CD4-positive, alpha-beta memory T cell (primary cell): ENCODE data around the gene KCNK7. TPM values are rescaled to one million over a fixed set of nuclear protein-coding genes. Genes with fewer than 3 reads are reported as not detected.

ENCODE experiments used
- CTCF ChIA-PET: fragments of 350-600 bp; sonication (Branson Sonifier 250); formaldehyde crosslinking; loops from one replicate; lab custom pipeline; 2021; ENCODE audit warnings: inconsistent platforms; ENCODE audit not compliant: partially characterized antibody; lab: Charles Lee
- POLR2A ChIA-PET: fragments of 350-600 bp; sonication (Branson Sonifier 250); formaldehyde crosslinking; loops from one replicate; lab custom pipeline; 2021; ENCODE audit not compliant: partially characterized antibody; lab: Charles Lee
- DNase-seq, 5 donors: peaks; one replicate each; pipeline versions ENCODE4 v3.0.0 to v3.0.0-alpha.2; 2020 to 2022; ENCODE audit warnings: mixed read lengths in 1 of 5
- H3K27ac ChIP-seq: one replicate; pipeline ENCODE4 v1.7.0; 2013; ENCODE audit warnings: low read depth, low read length
- H3K27me3 ChIP-seq: 2 replicates; pipeline ENCODE4 v1.7.0; 2013; ENCODE audit warnings: mild to moderate bottlenecking, low read length, moderate library complexity; ENCODE audit not compliant: insufficient read depth
- H3K36me3 ChIP-seq: 2 replicates; pipeline ENCODE4 v1.7.0; 2013; ENCODE audit warnings: mild to moderate bottlenecking, low read length, moderate library complexity; ENCODE audit not compliant: insufficient read depth
- H3K4me1 ChIP-seq: 2 replicates; pipeline ENCODE4 v1.7.0; 2013; ENCODE audit warnings: mild to moderate bottlenecking, low read length, moderate library complexity; ENCODE audit not compliant: insufficient read depth
- H3K4me3 ChIP-seq, 2 donors: one replicate each; pipeline ENCODE4 v1.7.0; 2013; ENCODE audit warnings: low read length in 2 of 2, mild to moderate bottlenecking in 1 of 2
- H3K9me3 ChIP-seq, 2 donors: one replicate each; pipeline ENCODE4 v1.7.0; 2013; ENCODE audit warnings: low read length in 2 of 2, control low read depth in 1 of 2; ENCODE audit not compliant: control insufficient read depth in 1 of 2
- H3K27ac Mint-ChIP-seq, 7 donors: one replicate each; pipeline ENCODE4 v1.8.0; 2020 to 2021; ENCODE audit warnings: mixed read lengths in 7 of 7, mild to moderate bottlenecking in 6 of 7, inconsistent platforms in 3 of 7, moderate library complexity in 3 of 7
- H3K27me3 Mint-ChIP-seq, 2 donors: one replicate each; pipeline ENCODE4 v1.8.0; 2020 to 2021; ENCODE audit warnings: mixed read lengths in 2 of 2
- H3K36me3 Mint-ChIP-seq, 2 donors: one replicate each; pipeline ENCODE4 v1.8.0; 2020 to 2021; ENCODE audit warnings: mixed read lengths in 2 of 2, inconsistent platforms in 1 of 2, mild to moderate bottlenecking in 1 of 2
- H3K4me1 Mint-ChIP-seq, 4 donors: one replicate each; pipeline ENCODE4 v1.8.0; 2020 to 2021; ENCODE audit warnings: mixed read lengths in 4 of 4, mild to moderate bottlenecking in 1 of 4
- H3K4me3 Mint-ChIP-seq, 8 donors: one replicate each; pipeline ENCODE4 v1.8.0; 2020 to 2021; ENCODE audit warnings: mixed read lengths in 8 of 8, mild to moderate bottlenecking in 7 of 8, moderate library complexity in 6 of 8, inconsistent platforms in 3 of 8
- H3K9me3 Mint-ChIP-seq, 8 donors: one replicate each; pipeline ENCODE4 v1.8.0; 2020 to 2021; ENCODE audit warnings: mixed read lengths in 8 of 8, mild to moderate bottlenecking in 5 of 8, inconsistent platforms in 3 of 8, moderate library complexity in 1 of 8
- intact Hi-C: fragments of 100-400 bp; cut with micrococcal nuclease; formaldehyde crosslinking; loops from one replicate; pipeline ENCODE4 v1.15.1; 2023
- polyA plus RNA-seq, 2 donors: library from polyadenylated mRNA; unstranded; fragments of 300-500 nt; fragmentation: Illumina TruSeq; gene quantifications; one replicate each; pipeline ENCODE4 v1.2.3, GENCODE V29; 2021
- total RNA-seq, 2 experiments: library from RNA; stranded (reverse); gene quantifications; one replicate each; pipeline ENCODE4 v1.2.3, GENCODE V29; 2021

KCNK7 gene
- total and polyA plus RNA-seq, 4 experiments from 2014 or later, result 1.2 to 2.7 (median 1.6) TPM; not detected in 1

DNA sequence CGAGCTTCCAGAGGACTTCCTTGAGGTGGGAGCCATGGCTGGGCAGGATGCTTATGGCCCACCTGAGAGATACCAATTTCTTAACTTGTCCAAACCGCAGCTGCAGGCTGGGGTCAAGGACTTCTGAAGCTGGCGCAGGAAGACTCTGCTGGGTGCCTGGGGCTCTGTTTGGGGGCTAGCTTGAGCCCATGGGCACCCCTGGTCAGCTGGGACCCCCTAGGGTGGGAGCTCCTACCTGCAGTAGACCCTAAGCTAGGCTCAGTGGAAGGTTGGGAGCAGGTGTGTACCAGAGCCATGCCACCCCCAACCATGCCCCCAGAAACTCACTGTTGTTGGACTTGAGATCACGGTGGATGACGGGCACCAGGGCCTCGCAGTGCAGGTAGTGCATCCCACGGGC, 17.1 kb upstream of the KCNK7 start:
- H3K36me3 Mint-ChIP-seq, result peaks cover 23 to 58% of the 10 kb centered on the region in 2 donors
- Histone ChIP-seq H3K27me3 (no peaks in the 10 kb centered on the region), H3K4me3 (peak overlapping the region; percentile 74 to 96), H3K36me3 (peaks cover 8% of the 10 kb centered on the region), H3K4me1 (peaks cover 55% of the 10 kb centered on the region), H3K9me3 (no peaks in the 10 kb centered on the region), H3K27ac (peak overlapping the region; percentile 96)
- H3K4me1 Mint-ChIP-seq, result peaks cover 30 to 83% (median 53%) of the 10 kb centered on the region in 4 donors
- no peak for DNase-seq
- H3K4me3 Mint-ChIP-seq, result peak overlapping the region; percentile 84 to 99 (median 95)
- POLR2A ChIA-PET, result interaction anchor here (0.7 to 8.1 kb wide), 15 partner anchors 10 to 277 kb away, joined by 3 to 113 read pairs (median 26); partner anchors contain the start of genes CCDC85B, CFL1, EHBP1L1 and FAM89B
- H3K27ac Mint-ChIP-seq, result peak overlapping the region; percentile 89 to 97 (median 93)
- no peaks in the 10 kb centered on the region for H3K27me3 Mint-ChIP-seq
- CTCF ChIA-PET, result interaction anchor here (0.5 to 1.8 kb wide), 9 partner anchors 16 to 272 kb away, joined by 3 to 13 read pairs (median 4); partner anchors contain the start of gene SIPA1
- no peaks in the 10 kb centered on the region for H3K9me3 Mint-ChIP-seq
- intact Hi-C loops, result no loop called here

DNA sequence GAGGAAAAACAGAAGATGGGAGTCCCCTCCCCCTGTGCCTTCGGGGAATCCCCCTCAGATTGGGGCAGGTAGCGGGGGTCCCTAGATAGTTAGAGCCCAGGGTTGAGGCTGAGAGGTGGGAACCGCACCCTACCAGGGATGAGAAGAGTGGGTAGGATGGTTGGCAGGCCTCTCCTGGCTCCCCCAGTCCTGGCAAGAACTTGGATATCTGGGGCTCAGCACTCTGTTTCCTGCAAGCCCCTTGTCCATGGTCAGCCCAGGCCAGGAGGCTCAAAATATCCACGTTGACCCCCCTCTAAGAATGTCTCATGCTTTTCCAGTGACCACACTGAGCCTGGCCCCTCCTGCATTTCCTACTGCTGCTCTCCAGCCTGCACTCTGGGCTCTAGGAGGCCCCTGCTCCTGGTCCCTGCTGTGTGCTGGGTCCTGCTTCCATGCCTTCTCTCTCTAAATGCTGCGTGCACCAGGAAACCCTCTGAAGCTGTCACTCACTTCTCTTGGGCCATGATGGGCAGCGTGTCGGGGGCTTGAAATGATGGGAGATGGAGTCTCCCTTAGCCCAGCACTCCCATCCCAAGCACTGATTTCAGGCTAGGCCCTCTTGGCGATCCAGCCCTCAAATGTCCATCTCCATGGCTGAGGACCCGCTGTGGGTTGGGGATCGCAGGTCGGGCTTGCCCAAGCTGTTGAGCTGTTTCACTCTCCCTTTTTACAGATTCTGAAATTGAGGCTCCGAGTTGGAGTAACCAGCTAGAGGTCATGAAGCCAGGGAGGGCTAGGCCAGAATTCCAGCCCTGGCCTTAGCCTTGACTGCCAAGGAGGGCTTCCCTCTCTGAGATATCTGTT, 16.4 kb upstream of the KCNK7 start:
- Mint-ChIP-seq H3K9me3 (no peaks in the 10 kb centered on the region), H3K27ac (peak overlapping the region; percentile 36 to 97 (median 93)), H3K4me3 (peak overlapping the region; percentile 84 to 99 (median 95)), H3K27me3 (no peaks in the 10 kb centered on the region), H3K4me1 (peaks cover 30 to 77% (median 50%) of the 10 kb centered on the region in 4 donors), H3K36me3 (peaks cover 23 to 58% of the 10 kb centered on the region in 2 donors)
- ChIA-PET CTCF (interaction anchor here (0.5 to 1.8 kb wide), 7 partner anchors 16 to 273 kb away, joined by 3 to 13 read pairs (median 4); partner anchors contain the start of gene EHBP1L1), POLR2A (interaction anchor here (0.7 to 8.1 kb wide), 11 partner anchors 9 to 247 kb away, joined by 3 to 113 read pairs (median 60); partner anchors contain the start of genes CFL1, EHBP1L1, FAM89B and KCNK7)
- no peak for DNase-seq
- Histone ChIP-seq H3K4me3 (peak overlapping the region in 1 of 2 donors; percentile 96), H3K36me3 (peaks cover under 1% of the 10 kb centered on the region), H3K9me3 (no peaks in the 10 kb centered on the region), H3K4me1 (peaks cover 49% of the 10 kb centered on the region), H3K27me3 (no peaks in the 10 kb centered on the region), H3K27ac (peak overlapping the region; percentile 96)
- intact Hi-C loops, result no loop called here

DNA sequence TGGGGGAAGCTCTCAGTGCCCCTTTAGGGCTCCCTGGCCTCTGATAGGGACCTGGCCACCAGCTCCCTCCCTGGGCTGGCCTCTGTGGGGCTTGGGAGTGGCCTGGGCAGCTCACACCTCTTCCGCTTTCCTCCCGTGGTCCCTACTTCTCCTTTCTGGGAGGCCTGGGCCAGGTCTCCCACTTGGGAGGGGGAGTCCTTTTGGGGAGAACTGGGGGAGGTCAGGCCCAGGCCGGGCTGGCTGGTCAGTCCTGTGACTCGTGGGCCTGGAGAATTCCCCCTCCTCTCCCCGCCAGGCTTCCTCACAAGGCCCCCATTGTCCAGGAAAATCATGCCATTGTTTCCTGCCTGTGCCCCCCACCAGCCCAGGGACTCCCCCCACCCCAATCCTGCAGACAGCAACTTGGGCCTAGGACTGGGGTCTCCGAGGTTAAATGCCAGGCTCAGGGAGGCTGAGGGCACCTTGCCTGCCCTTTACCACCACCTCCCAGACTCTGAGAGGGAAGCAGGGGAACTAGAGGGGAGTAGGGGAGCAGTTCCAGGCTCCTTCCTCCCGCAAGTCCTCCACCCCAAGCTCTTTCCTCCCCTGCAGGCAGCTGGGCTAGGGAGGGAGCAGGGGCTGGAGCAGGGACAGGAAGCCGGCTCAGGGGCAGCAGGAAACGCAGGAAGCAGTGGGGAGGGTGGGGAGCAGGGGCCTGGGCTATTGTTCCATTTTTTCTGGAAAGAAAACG, 15.6 kb upstream of the KCNK7 start:
- POLR2A ChIA-PET, result interaction anchor here (0.6 to 8.1 kb wide), 8 partner anchors 13 to 248 kb away, joined by 3 to 113 read pairs (median 3); partner anchors contain the start of genes CFL1, MUS81 and SIPA1
- Histone ChIP-seq H3K4me1 (peaks cover 41% of the 10 kb centered on the region), H3K27me3 (no peaks in the 10 kb centered on the region), H3K9me3 (no peaks in the 10 kb centered on the region), H3K4me3 (no peak overlapping the region), H3K27ac (peak overlapping the region; percentile 96), H3K36me3 (peaks cover 8% of the 10 kb centered on the region)
- H3K36me3 Mint-ChIP-seq, result peaks cover 16 to 58% of the 10 kb centered on the region in 2 donors
- intact Hi-C loops, result no loop called here
- H3K9me3 Mint-ChIP-seq, result no peaks in the 10 kb centered on the region
- CTCF ChIA-PET, result interaction anchor here (1.0 kb wide), 1 partner anchor 23 kb away, joined by 4 read pairs; no protein-coding TSS in a partner anchor
- H3K27ac Mint-ChIP-seq, result peak overlapping the region in 6 of 7 donors; percentile 61 to 97 (median 90)
- peak overlapping the region in 4 of 8 donors; percentile 38 to 99 (median 66) for H3K4me3 Mint-ChIP-seq
- no peaks in the 10 kb centered on the region for H3K27me3 Mint-ChIP-seq
- peaks cover 22 to 69% (median 42%) of the 10 kb centered on the region in 4 donors for H3K4me1 Mint-ChIP-seq
- DNase-seq, result no peak

DNA sequence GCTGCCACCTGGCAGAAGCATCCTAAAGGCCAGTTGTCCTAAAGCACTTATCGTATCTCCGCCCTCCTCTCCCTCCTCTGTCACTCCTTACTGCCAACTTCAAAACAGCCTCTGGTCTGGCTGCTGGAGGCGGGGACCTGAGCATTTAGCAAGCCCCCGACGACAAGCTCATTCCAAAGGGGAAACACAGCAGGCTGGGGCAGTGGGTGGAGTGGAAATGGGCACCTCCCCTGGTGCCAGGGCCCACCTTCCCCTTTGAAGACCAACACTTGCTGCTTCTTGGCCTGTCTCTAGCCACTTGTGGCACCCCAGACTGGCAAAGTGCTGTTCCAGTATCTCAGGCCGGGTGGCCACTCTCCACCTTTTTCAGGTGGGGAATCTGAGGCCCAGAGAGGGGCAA, 14.8 kb upstream of the KCNK7 start:
- POLR2A ChIA-PET, result interaction anchor here (0.6 to 1.4 kb wide), 6 partner anchors 12 to 70 kb away, joined by 3 to 4 read pairs (median 3); no protein-coding TSS in a partner anchor
- Histone ChIP-seq H3K27me3 (no peaks in the 10 kb centered on the region), H3K36me3 (peaks cover 16% of the 10 kb centered on the region), H3K4me1 (peaks cover 41% of the 10 kb centered on the region), H3K27ac (peak overlapping the region; percentile 96), H3K4me3 (no peak overlapping the region), H3K9me3 (no peaks in the 10 kb centered on the region)
- Mint-ChIP-seq H3K27ac (peak overlapping the region; percentile 61 to 92 (median 89)), H3K27me3 (no peaks in the 10 kb centered on the region), H3K4me1 (peaks cover 22 to 65% (median 40%) of the 10 kb centered on the region in 4 donors), H3K4me3 (peak overlapping the region in 4 of 8 donors; percentile 22 to 53 (median 35)), H3K36me3 (peaks cover 16 to 62% of the 10 kb centered on the region in 2 donors), H3K9me3 (no peaks in the 10 kb centered on the region)
- CTCF ChIA-PET, result interaction anchor here (1.0 kb wide), 1 partner anchor 22 kb away, joined by 4 read pairs; no protein-coding TSS in a partner anchor
- intact Hi-C loops, result no loop called here
- no peak for DNase-seq

DNA sequence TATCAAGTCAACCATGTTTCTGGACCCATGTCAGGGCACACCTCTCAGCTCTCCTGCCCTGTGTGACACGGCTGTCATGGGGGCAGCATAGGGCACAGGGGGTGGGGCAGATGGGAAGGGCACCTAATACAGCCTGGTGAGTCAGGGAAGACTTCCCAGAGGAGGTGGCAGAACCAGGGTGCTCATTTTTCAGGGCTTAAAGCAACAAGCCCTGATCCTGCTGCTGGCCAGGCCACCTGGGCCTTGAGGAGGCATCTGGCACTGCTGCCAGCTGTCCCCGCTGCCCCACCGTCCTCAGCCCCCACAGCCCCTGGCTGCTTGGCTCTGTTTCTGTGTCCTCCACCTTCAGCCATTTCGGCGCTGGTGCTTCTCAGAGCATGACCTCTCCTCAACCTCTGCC, 14.1 kb upstream of the KCNK7 start:
- CTCF ChIA-PET, result interaction anchor here (1.1 to 1.6 kb wide), 3 partner anchors 20 to 34 kb away, joined by 3 to 5 read pairs (median 3); no protein-coding TSS in a partner anchor

DNA sequence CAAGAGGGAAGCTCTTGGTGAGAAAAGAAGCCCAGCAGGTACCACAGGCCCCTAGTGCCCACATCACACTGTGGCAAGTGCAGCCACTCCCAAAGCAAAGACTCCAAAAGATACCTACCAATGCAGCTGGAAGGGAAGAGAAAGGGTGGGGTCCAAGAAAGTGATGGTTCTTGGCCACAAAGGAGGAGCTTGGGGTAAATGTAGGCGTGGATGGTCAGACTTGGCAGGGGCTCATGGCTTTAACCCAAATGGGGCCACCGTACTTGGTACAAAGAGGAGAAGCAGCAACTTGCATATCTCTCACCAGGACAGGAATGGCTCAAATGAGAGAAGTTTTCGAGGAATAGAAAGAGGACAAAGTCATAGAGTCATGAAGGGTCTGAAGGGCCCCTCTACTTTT, 13.6 kb upstream of the KCNK7 start:
- H3K27ac Mint-ChIP-seq, result peak overlapping the region in 6 of 7 donors; percentile 58 to 90 (median 68)
- Histone ChIP-seq H3K4me1 (peaks cover 41% of the 10 kb centered on the region), H3K36me3 (peaks cover 28% of the 10 kb centered on the region), H3K4me3 (no peak overlapping the region), H3K27ac (peak overlapping the region; percentile 96), H3K27me3 (no peaks in the 10 kb centered on the region), H3K9me3 (no peaks in the 10 kb centered on the region)
- no peak for DNase-seq
- H3K36me3 Mint-ChIP-seq, result peaks cover 16 to 62% of the 10 kb centered on the region in 2 donors
- H3K9me3 Mint-ChIP-seq, result no peaks in the 10 kb centered on the region
- POLR2A ChIA-PET, result interaction anchor here (1.1 to 1.6 kb wide), 3 partner anchors 22 to 43 kb away, joined by 3 to 5 read pairs (median 3); partner anchors contain the start of gene FAM89B
- intact Hi-C loops, result no loop called here
- H3K4me1 Mint-ChIP-seq, result peaks cover 22 to 57% (median 40%) of the 10 kb centered on the region in 4 donors
- no peaks in the 10 kb centered on the region for H3K27me3 Mint-ChIP-seq
- H3K4me3 Mint-ChIP-seq, result peak overlapping the region in 2 of 8 donors; percentile 10 to 64
- CTCF ChIA-PET, result interaction anchor here (0.8 to 1.6 kb wide), 6 partner anchors 15 to 69 kb away, joined by 3 to 5 read pairs (median 3); partner anchors contain the start of gene FAM89B

More for the DNA sequence above, 14.1 kb upstream of the KCNK7 start:
- H3K36me3 ChIP-seq, result peaks cover 24% of the 10 kb centered on the region
- no peak overlapping the region for H3K4me3 ChIP-seq
- H3K27ac ChIP-seq, result peak overlapping the region; percentile 96
- peaks cover 41% of the 10 kb centered on the region for H3K4me1 ChIP-seq
- Mint-ChIP-seq H3K9me3 (no peaks in the 10 kb centered on the region), H3K27ac (peak overlapping the region; percentile 78 to 91 (median 85)), H3K27me3 (no peaks in the 10 kb centered on the region), H3K36me3 (peaks cover 16 to 60% of the 10 kb centered on the region in 2 donors), H3K4me3 (peak overlapping the region in 4 of 8 donors; percentile 10 to 63 (median 44)), H3K4me1 (peaks cover 22 to 59% (median 40%) of the 10 kb centered on the region in 4 donors)
- POLR2A ChIA-PET, result interaction anchor here (1.1 to 1.6 kb wide), 3 partner anchors 22 to 43 kb away, joined by 3 to 5 read pairs (median 3); partner anchors contain the start of gene FAM89B
- no peaks in the 10 kb centered on the region for H3K9me3 ChIP-seq
- DNase-seq, result no peak
- intact Hi-C loops, result no loop called here
- H3K27me3 ChIP-seq, result no peaks in the 10 kb centered on the region
